ENCODE results near the gene UTS2. TPM values are rescaled to one million over a fixed set of nuclear protein-coding genes. Genes with fewer than 3 reads are reported as not detected.

The UTS2 gene
- total RNA-seq, 6 experiments from 2014 or later, result not detected

DNA sequence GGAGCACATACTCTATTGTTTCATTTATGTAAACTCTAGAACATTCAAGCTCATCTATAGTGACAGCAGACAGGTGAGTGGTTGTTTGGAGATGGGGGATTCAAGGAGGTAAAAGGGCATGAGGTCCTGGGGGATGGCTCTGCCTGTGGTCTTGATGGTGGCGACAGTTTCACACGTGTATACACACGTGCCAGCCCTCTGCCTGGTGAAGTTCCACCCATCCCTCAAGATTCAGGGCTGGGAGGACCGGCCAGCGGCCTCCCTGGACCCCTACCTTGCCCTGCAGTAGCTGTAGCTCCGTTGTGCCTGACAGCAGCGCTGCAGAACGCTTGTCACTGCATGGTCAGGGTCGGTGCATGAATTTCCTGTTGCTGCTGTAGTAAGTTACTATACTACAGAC is 38.9 kb upstream of the UTS2 start:
- Mint-ChIP-seq H3K27me3 (ENCODE audit: insufficient read depth) (peaks cover 15% of the 10 kb centered on the region), H3K4me3 (no peak overlapping the region), H3K9me3 (no peaks in the 10 kb centered on the region), H3K36me3 (ENCODE audit: low read depth) (no peaks in the 10 kb centered on the region), H3K4me1 (ENCODE audit: low read depth) (peaks cover 29% of the 10 kb centered on the region), H3K27ac (no peak overlapping the region)
- DNase-seq, result no peak
- TF ChIP-seq, protein P1, sequence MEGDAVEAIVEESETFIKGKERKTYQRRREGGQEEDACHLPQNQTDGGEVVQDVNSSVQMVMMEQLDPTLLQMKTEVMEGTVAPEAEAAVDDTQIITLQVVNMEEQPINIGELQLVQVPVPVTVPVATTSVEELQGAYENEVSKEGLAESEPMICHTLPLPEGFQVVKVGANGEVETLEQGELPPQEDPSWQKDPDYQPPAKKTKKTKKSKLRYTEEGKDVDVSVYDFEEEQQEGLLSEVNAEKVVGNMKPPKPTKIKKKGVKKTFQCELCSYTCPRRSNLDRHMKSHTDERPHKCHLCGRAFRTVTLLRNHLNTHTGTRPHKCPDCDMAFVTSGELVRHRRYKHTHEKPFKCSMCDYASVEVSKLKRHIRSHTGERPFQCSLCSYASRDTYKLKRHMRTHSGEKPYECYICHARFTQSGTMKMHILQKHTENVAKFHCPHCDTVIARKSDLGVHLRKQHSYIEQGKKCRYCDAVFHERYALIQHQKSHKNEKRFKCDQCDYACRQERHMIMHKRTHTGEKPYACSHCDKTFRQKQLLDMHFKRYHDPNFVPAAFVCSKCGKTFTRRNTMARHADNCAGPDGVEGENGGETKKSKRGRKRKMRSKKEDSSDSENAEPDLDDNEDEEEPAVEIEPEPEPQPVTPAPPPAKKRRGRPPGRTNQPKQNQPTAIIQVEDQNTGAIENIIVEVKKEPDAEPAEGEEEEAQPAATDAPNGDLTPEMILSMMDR (IDR thresholded peaks at IDR 0.05), result no peak

DNA sequence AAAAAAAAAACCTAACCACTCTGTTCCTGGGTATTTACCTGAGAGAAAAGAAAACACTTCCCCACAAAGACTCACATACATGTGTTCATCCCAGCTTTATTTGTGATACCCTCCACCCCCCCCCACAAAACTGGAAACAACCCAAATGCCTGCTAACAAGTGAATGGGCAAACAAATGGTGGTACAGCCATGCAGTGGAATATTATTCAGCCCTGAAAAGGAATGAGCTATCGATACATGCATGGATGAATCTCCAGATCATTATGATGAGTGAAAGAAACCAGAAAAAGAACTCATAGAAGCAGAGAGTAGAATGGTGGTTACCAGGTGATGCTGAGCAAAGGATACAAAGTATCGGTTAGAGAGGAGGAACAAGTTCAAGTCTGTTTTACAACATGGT is 38.0 kb upstream of the UTS2 start:
- Mint-ChIP-seq H3K27me3 (ENCODE audit: insufficient read depth) (peaks cover 17% of the 10 kb centered on the region), H3K36me3 (ENCODE audit: low read depth) (no peaks in the 10 kb centered on the region), H3K9me3 (no peaks in the 10 kb centered on the region), H3K4me1 (ENCODE audit: low read depth) (peaks cover 29% of the 10 kb centered on the region), H3K4me3 (no peak overlapping the region), H3K27ac (no peak overlapping the region)
- no peak for DNase-seq
- TF ChIP-seq, protein P1 (IDR thresholded peaks at IDR 0.05), result no peak

DNA sequence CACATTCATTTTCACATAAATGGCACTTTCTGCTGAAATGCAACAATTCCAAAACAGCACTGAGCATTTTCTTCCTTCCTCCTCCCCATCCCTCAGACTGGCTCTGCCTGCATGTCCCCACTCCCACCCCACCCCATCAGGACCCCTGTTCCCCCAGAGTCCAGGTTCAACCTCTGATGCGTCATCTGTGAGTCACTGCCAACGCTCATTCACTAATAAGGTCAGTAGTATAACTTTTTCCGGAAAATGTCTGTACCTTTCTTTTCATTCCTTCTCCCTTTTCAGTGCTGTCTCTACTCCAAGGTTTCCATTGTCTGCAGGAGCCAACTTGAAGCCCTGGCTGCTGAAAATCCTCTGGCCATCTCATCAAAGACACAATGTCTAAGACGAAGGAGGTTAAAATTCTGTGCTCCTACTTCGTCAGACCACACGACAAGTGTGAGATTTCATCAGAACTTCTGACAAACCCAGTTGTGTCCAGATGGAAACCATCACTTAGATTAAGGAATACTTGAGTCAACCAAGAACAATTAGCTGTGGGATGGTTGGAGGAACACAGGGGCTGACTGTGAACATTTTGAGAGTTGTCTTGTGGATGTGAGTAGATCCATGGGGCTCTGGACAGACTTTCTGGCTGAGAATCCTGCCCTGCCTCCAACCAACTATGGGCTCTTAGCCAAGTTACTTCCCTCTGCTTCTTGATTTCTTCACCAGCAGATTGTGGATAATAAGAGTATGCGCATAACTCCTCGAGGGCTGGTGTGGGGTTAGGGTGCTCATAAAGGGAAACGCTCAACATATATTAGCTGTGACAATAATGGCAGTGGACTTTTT is 35.6 kb upstream of the UTS2 start:
- Mint-ChIP-seq H3K4me1 (ENCODE audit: low read depth) (peaks cover 14% of the 10 kb centered on the region), H3K27ac (no peak overlapping the region), H3K9me3 (no peaks in the 10 kb centered on the region; the same call in 1 of the 2 replicates), H3K4me3 (no peak overlapping the region), H3K36me3 (ENCODE audit: low read depth) (no peaks in the 10 kb centered on the region), H3K27me3 (ENCODE audit: insufficient read depth) (peaks cover 16% of the 10 kb centered on the region)
- TF ChIP-seq, protein P1 (IDR thresholded peaks at IDR 0.05), result no peak
- DNase-seq, result no peak

DNA sequence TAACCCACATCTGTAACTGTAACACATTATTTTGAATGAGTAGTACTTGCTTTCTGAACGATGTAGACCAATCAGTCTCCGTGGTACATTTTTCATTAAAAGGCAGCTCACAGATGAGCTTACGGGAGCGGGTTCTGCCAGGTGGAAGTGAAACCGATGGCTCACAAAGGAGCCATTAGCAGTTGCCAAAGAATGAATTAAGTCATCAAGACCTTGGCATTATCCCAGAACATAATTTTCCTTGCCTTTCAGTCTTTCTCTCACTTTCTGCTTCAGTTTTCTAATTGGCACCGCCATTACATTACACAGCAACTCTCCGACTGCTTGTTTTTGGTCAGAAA is 33.5 kb upstream of the UTS2 start:
- Mint-ChIP-seq H3K4me1 (ENCODE audit: low read depth) (peaks cover 13% of the 10 kb centered on the region), H3K27me3 (ENCODE audit: insufficient read depth) (peaks cover 10% of the 10 kb centered on the region), H3K9me3 (no peaks in the 10 kb centered on the region; the same call in 1 of the 2 replicates), H3K36me3 (ENCODE audit: low read depth) (no peaks in the 10 kb centered on the region), H3K27ac (no peak overlapping the region), H3K4me3 (no peak overlapping the region)
- TF ChIP-seq, protein P1 (IDR thresholded peaks at IDR 0.05), result no peak
- DNase-seq, result no peak

DNA sequence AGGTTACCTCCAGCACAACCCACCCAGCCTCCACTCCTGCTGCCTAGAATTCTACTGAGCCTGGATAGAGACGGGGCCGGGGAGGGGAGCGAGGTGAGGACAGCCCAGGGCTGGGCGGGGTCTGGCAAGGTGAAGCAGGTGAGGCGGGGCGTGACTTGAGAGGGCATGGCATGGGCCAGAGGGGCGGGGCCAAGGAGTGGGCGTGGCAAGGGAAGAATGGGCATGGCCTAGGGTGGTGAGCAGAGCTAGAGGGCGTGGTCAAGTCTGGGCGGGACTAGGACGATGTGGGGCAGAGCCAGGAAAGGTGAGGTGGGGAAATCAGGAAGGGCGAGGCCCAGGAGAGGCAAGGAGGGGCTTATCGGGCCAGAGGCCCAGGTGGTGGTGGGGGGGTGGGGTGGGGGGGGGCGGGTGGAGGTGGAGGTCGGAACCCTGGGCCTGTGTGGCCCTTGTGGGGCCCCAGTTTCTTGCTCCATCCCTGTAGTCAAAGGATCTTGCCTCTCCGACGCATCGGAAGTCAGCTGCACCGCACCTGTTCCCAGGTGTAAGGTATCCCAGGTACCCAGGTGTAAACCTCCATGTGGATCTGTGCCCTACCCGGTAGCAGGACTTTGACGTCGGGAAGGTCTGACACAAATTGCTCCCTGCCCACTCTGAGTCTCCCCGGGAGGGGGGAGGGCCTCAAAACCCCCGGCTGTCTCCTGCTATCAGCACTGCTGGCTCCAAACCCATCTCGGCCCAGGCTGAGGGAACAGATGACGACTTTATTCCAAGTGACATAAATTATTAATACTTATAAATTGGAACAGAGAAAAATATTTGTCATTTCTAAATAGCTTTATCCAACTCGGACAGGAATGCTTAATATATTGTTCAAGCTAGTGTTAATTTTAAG is 32.9 kb upstream of the UTS2 start:
- Mint-ChIP-seq H3K4me1 (ENCODE audit: low read depth) (peaks cover 13% of the 10 kb centered on the region), H3K4me3 (no peak overlapping the region), H3K9me3 (no peaks in the 10 kb centered on the region; the same call in 1 of the 2 replicates), H3K36me3 (ENCODE audit: low read depth) (no peaks in the 10 kb centered on the region), H3K27me3 (ENCODE audit: insufficient read depth) (peaks cover 8% of the 10 kb centered on the region), H3K27ac (no peak overlapping the region)
- DNase-seq, result no peak
- TF ChIP-seq, protein P1 (IDR thresholded peaks at IDR 0.05), result no peak

Measured in HFFc6 (cell line).